Measurements from ENCODE around the gene TAS2R50. TPM values are rescaled to one million over a fixed set of nuclear protein-coding genes. Genes with fewer than 3 reads are reported as not detected.

The TAS2R50 gene, protein sequence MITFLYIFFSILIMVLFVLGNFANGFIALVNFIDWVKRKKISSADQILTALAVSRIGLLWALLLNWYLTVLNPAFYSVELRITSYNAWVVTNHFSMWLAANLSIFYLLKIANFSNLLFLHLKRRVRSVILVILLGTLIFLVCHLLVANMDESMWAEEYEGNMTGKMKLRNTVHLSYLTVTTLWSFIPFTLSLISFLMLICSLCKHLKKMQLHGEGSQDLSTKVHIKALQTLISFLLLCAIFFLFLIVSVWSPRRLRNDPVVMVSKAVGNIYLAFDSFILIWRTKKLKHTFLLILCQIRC
- total RNA-seq, result 4.5 and 4.6 TPM in 2 replicates

DNA sequence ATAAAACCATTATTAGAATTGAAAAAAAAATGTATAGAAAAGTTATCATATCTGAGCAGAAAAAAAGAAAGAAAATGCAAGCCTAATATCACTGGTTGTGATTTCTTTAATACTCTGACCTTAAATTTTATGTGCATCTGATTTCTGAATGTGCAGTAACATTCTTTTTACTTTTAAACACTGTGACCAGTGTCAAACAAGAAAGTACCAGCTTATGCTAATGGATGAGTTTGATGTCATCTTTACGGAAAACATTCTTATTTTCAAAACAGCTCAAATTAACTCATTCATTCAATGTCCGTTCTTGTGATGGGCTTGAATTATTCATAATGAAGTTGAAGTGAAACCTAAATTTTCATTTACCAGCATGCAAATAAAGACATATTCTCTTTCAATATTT is at the start of gene TAS2R50:
Gene TAS2R50, minus strand, starts transcription at position 101 of the 400 bp plus-strand sequence. Its CDS starts 52 bp downstream, at position 49.

DNA sequence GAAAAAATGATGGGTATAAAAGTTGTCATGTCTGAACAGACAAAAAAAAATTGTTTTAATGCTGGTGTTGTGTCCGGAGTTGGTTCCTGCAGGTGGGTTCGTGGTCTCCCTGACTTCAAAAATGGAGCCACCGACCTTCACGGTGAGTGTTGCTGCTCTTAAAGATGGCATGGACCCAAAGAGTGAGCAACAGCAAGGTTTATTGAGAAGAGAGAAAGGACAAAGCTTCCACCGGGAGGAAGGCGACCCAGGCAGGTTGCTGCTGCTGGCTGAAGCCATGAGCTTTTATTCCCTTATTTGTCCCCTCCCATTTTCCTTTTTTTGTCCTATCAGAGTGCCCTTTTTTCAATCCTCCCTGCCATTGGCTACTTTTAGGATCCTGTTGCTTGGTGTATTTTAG is 44.6 kb upstream of the TAS2R50 start, which contains the start of gene TAS2R31:
Gene TAS2R31, minus strand, starts transcription at position 101 of the 400 bp plus-strand sequence. Its CDS starts 72 bp downstream, at position 29.

DNA sequence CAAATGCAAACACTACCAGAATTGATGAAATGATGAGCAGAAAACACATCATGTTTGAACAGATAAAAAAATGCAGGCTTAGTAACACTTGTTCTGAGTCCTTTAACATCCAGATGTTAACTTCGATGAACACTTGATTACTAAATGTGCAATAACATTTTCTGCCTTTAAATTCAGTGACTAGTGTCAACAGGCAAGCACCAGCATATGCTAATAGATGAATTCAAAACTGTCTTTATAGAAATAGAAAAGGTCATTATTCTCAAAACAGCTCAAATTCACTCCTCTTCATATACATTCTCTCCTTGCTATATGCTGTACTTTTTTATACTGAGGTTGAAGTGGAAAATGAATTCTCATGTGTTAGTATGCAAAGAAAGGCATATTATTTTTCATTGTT is 35.8 kb upstream of the TAS2R50 start, which contains the start of gene TAS2R19:
Gene TAS2R19, minus strand, starts transcription at position 101 of the 400 bp plus-strand sequence. Its CDS starts 49 bp downstream, at position 52.

DNA sequence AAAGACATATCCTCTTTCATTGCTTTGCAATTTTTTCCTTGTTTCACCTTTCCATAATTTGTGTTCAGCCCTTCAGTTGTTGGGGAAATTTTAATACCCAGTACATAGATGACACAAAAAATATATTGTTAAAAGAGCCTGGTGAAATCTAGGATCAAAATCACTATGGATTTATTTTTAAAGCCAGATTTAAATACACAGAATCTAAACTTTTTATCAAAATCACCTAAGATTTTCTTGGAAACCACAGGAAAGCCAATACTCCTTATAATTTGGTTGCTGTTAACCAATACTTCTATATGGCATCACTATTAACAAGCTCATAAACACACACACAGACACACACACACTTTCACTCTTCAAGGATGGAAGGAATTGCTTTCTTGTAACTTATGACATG is 11.5 kb upstream of the TAS2R50 start, which contains the start of gene TAS2R20:
Gene TAS2R20, minus strand, starts transcription at position 101 of the 400 bp plus-strand sequence. CDS start 429 bp downstream, outside the sequence.

DNA sequence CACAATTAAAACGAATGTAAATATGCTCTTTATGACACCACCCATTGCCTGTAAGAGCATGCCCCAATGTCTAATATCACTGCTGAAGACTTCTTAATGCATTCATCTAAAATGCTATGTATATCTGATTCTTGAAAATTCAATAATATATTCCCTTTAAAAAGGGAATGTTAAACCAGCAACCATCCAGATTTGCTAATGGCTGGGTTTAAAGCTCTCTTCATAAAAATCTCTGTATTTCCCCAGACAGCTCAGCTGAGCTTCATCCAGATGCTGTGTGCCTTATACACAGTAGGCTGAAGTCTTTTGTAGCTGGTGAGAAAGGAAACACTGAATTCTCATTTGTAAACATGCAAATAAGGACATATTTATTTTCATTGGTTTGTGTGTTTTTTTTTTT is 47.5 kb downstream of the TAS2R50 start, which contains the start of gene TAS2R14:
Gene TAS2R14, minus strand, starts transcription at position 101 of the 400 bp plus-strand sequence. Its CDS starts 56 bp downstream, at position 45.

Other genes with a start within 250 kb of the TAS2R50 start
- gene TAS2R7, start 184.3 kb downstream of the TAS2R50 start, total RNA-seq, result 0.48 TPM in 1 of 2 replicates, not detected in the other
- gene TAS2R8, start 179.6 kb downstream of the TAS2R50 start, total RNA-seq, result 0.33 TPM in 1 of 2 replicates, not detected in the other
- 0.19 TPM in 1 of 2 replicates, not detected in the other for gene TAS2R9, start 176.7 kb downstream of the TAS2R50 start, total RNA-seq
- 0.98 and 1.5 TPM in 2 replicates for gene TAS2R10, start 160.6 kb downstream of the TAS2R50 start, total RNA-seq
- 0.76 and 2.3 TPM in 2 replicates for gene PRR4, start 137.4 kb downstream of the TAS2R50 start, total RNA-seq
- 16.0 and 19.2 TPM in 2 replicates for gene PRH1, start 102.7 kb downstream of the TAS2R50 start, total RNA-seq
- 1.6 and 2.4 TPM in 2 replicates for gene TAS2R13, start 77.3 kb downstream of the TAS2R50 start, total RNA-seq
- gene PRH2, start 57.7 kb downstream of the TAS2R50 start, total RNA-seq, result 0.65 TPM in 1 of 2 replicates, not detected in the other
- 2.3 and 4.0 TPM in 2 replicates for gene TAS2R14, start 47.6 kb downstream of the TAS2R50 start, total RNA-seq
- gene TAS2R20, start 11.4 kb upstream of the TAS2R50 start, total RNA-seq, result 3.9 and 5.4 TPM in 2 replicates
- 5.5 and 6.5 TPM in 2 replicates for gene TAS2R19, start 35.7 kb upstream of the TAS2R50 start, total RNA-seq
- gene TAS2R31, start 44.5 kb upstream of the TAS2R50 start, total RNA-seq, result 6.9 and 7.2 TPM in 2 replicates
- 2.9 and 3.1 TPM in 2 replicates for gene TAS2R46, start 75.4 kb upstream of the TAS2R50 start, total RNA-seq
- 1.3 and 1.6 TPM in 2 replicates for gene TAS2R43, start 105.4 kb upstream of the TAS2R50 start, total RNA-seq
- 5.6 and 6.5 TPM in 2 replicates for gene TAS2R30, start 147.7 kb upstream of the TAS2R50 start, total RNA-seq
- gene SMIM10L1, start 184.3 kb upstream of the TAS2R50 start, total RNA-seq, result 7.2 and 8.2 TPM in 2 replicates
- not detected in 2 replicates for gene TAS2R42, start 200.0 kb upstream of the TAS2R50 start, total RNA-seq

Measured in vein endothelial cell (primary cell).